GM18499 (cell line): Measurements from ENCODE around the gene SPRR2E.
"Not testable (repeated sequence)": the region's sequence is repeated elsewhere in the genome, so short reads cannot be mapped to it uniquely, and the experiment has no call there.

Experiments
- ATAC-seq: cut with Tn5 transposase; IDR thresholded peaks from one replicate; pipeline ENCODE4 v1.9.1; 2021; ENCODE audit warnings: moderate number of reproducible peaks; ENCODE audit not compliant: insufficient read depth, unreplicated experiment

SPRR2E gene

GRCh38 chr1:153094426-153094825, at the start of gene SPRR2E:
Gene SPRR2E, minus strand, starts transcription at chr1:153094526. Its CDS starts 775 bp downstream, at chr1:153093751.
- ATAC-seq: no peak

- ATAC-seq: no peak
These were observed 47.1 kb upstream of the SPRR2E start for GRCh38 chr1:153141377-153141776.

GRCh38 chr1:153140484-153140883, 46.2 kb upstream of the SPRR2E start:
- no peak for ATAC-seq

- ATAC-seq: no peak
These were observed 39.4 kb upstream of the SPRR2E start for GRCh38 chr1:153133743-153134142.

GRCh38 chr1:153133267-153133666, 38.9 kb upstream of the SPRR2E start:
- ATAC-seq: no peak

GRCh38 chr1:153128688-153129087, 34.4 kb upstream of the SPRR2E start:
- not testable (repeated sequence) for ATAC-seq

GRCh38 chr1:153127296-153127695, 33.0 kb upstream of the SPRR2E start:
- ATAC-seq: no peak

- no peak for ATAC-seq
These were observed 31.2 kb upstream of the SPRR2E start for GRCh38 chr1:153125536-153125935.

GRCh38 chr1:153123793-153124192, 29.5 kb upstream of the SPRR2E start:
- ATAC-seq: not testable (repeated sequence)

- no peak for ATAC-seq
These were observed 28.6 kb upstream of the SPRR2E start for GRCh38 chr1:153122831-153123421.

GRCh38 chr1:153120945-153121344, 26.6 kb upstream of the SPRR2E start:
- ATAC-seq: no peak

GRCh38 chr1:153119491-153119971, 25.2 kb upstream of the SPRR2E start:
- no peak for ATAC-seq

- not testable (repeated sequence) for ATAC-seq
These were observed 20.9 kb upstream of the SPRR2E start for GRCh38 chr1:153115264-153115663.

GRCh38 chr1:153113416-153113815, 19.1 kb upstream of the SPRR2E start, which contains the start of gene SPRR2F:
Gene SPRR2F, minus strand, starts transcription at chr1:153113516. Its CDS starts 783 bp downstream, at chr1:153112733.
- no peak for ATAC-seq

- not testable (repeated sequence) for ATAC-seq
These were observed 18.1 kb upstream of the SPRR2E start for GRCh38 chr1:153112454-153112853.

GRCh38 chr1:153100245-153100644, 5.9 kb upstream of the SPRR2E start:
- no peak for ATAC-seq

GRCh38 chr1:153099461-153100045, 5.2 kb upstream of the SPRR2E start:
- ATAC-seq: no peak

GRCh38 chr1:153095764-153096163, 1.4 kb upstream of the SPRR2E start:
- ATAC-seq: no peak

GRCh38 chr1:153087652-153088051, 6.7 kb downstream of the SPRR2E start:
- ATAC-seq: no peak

GRCh38 chr1:153081736-153082135, 12.6 kb downstream of the SPRR2E start:
- ATAC-seq: no peak

- no peak for ATAC-seq
These were observed 21.3 kb downstream of the SPRR2E start for GRCh38 chr1:153072806-153073726.
